HG03097 (cell line): ENCODE measurements around the gene MRPL40.

ENCODE experiments used
- ATAC-seq: cut with Tn5 transposase; IDR thresholded peaks from one replicate; pipeline ENCODE4 v1.9.1; 2021; ENCODE audit not compliant: unreplicated experiment, low FRiP score

MRPL40 gene

GRCh38 chr22:19456541-19456940, 24.2 kb downstream of the MRPL40 start:
- no peak for ATAC-seq

DNA sequence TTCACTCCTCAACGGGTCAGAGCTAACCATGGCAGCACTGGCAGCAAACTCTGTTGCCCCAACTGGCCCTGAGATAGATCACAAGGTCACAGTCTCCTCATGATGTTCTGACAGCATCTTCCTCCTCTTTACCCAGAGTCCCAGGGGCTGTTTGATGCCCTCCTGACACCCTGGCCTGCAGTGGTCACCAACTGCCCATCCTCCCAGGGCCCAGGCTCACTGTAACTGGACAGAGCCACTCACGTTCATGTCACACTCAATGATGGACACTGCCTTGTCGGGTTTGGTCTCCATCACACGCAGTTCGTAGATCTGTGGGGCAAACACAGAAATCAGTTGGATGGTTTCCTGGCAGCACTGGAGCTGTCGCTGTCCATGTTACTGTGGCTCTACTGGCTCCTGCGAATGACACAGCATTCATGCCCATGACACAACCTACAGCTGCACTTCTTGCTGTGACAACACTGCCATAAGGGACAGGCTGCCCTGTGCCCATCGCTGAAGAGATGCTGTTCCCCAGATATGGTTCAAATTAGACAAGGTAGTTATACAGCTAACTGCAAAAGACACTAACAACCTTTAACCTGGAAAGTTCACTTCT, 25.6 kb downstream of the MRPL40 start:
- ATAC-seq, result no peak

DNA sequence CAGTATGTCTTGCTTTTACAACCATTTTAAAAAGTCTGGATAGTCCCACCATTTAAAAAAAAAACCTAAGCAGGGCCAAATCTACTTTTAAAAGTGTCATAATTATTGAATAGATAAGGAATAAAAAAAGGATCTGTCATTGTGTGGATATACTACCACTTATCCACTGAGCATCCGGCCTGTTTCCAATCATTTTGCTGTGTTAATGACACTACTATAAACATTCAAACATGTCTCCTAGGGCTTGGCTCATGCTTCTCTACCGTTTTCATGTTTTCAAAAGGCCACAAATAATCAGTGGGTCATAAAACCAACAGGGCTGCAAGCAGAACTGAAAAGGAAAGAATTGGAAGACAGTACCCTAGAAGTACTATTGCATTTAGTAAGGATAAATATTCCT, 27.7 kb downstream of the MRPL40 start:
- ATAC-seq, result no peak

GRCh38 chr22:19461506-19461905, 29.2 kb downstream of the MRPL40 start:
- ATAC-seq, result no peak

DNA sequence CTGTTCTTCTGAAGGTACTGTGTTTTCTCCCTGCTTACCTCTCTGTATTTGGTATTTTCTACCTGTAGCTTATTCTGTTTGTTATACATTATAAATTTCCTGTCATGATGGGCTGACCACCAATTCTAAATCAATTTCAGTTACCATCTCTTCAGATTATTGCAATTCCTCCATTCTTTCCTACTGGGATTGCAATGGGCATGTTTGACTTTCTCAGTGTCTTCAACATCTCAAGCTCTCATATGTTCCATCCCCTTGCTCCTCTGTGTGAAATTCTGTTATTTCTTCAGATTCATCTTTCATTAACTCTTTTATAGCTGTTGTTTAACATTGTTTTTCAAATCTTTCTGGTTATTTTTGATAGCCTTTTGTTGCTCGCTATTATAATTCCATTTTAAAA, 30.7 kb downstream of the MRPL40 start:
- no peak for ATAC-seq

- ATAC-seq, result no peak
These were observed 31.4 kb downstream of the MRPL40 start for GRCh38 chr22:19463491-19464469.

- ATAC-seq, result no peak
These were observed 32.2 kb downstream of the MRPL40 start for GRCh38 chr22:19464546-19464945.

- no peak for ATAC-seq
These were observed 32.6 kb downstream of the MRPL40 start for GRCh38 chr22:19464975-19465374.

GRCh38 chr22:19466126-19466716, 33.9 kb downstream of the MRPL40 start:
- ATAC-seq, result no peak

- no peak for ATAC-seq
These were observed 34.8 kb downstream of the MRPL40 start for GRCh38 chr22:19466848-19467752.

- ATAC-seq, result no peak
These were observed 35.6 kb downstream of the MRPL40 start for GRCh38 chr22:19467912-19468311.

DNA sequence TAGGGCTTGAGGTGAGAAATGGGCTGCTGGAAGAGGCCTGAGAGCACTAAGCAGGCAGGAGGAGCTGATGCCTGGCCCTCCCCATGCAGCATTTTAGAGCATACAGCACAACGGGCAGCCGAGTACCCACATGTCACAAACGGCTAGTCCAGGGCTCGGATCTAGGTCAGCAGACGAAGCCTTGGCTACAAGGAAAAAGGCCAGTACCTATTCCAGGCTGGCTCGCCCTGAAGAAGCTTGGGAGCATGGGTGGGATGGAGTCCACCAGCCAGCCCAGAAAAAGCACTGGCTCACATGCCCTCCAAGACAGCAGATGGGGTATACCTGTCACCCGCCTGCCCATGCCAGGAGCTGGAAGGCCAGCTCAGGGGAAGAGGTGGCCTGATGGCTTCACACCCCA, 37.1 kb downstream of the MRPL40 start:
- no peak for ATAC-seq

- ATAC-seq, result no peak
These were observed 37.7 kb downstream of the MRPL40 start for GRCh38 chr22:19470010-19470409.

GRCh38 chr22:19471572-19471971, 39.2 kb downstream of the MRPL40 start:
- ATAC-seq, result no peak

DNA sequence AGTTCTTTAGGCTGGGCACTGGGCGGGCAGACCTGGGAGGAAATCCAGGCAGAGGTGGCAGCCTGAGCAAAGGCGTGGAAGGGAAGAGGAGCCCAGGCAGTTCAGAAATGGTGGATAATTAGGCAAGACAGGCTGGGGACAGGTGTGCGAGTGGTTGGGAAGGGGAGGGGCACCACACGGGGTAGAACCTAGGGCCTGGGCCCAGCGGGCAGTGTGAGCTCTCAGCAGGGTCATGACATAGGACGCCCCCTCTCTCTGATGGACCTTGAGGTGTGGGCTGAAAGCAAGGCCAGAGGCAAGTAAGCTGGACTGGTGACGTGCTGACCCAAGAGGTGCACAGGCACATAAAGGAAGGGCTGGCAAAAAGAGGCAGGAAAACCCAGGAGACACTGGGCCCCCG, 39.9 kb downstream of the MRPL40 start:
- ATAC-seq, result no peak

DNA sequence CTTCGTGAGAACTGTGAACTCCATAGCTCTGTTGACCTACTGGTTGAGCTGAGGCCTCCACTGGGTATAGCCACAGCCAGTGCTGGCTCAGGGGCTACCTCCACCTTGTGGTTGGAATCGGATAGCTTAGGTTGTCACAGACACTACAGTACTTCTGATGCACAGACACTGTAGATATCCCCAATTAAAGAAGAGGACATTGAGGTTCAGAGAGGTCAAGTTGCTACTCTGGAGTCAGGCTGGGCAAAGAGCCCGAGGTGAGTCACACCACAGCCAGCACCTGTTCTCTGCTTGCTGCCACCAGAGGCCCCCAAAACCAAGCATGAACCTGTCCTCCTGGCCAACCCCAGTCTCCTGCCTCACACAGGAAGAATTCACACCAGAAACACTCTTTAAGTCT, 41.2 kb downstream of the MRPL40 start:
- ATAC-seq, result no peak

DNA sequence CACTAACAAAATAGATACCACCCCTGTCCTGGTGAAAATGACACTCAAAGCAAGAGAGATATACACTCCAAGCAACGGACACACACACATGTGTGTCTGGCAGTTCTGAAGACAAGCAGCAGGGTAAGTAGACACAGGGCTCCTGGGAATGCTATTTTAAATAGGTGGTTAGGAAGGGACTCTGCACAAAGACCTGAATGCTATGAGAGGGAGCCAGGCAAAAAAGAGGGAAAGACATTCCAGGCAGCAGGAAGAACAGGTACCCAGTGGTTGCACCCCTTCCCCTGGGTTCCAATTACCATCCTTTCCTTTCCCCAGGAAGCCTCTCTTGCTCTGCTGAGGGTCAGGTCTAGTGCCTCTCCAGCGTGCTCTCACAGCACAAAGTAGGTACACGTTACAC, 43.7 kb downstream of the MRPL40 start:
- no peak for ATAC-seq

- ATAC-seq, result no peak
These were observed 45.1 kb downstream of the MRPL40 start for GRCh38 chr22:19477321-19478044.

DNA sequence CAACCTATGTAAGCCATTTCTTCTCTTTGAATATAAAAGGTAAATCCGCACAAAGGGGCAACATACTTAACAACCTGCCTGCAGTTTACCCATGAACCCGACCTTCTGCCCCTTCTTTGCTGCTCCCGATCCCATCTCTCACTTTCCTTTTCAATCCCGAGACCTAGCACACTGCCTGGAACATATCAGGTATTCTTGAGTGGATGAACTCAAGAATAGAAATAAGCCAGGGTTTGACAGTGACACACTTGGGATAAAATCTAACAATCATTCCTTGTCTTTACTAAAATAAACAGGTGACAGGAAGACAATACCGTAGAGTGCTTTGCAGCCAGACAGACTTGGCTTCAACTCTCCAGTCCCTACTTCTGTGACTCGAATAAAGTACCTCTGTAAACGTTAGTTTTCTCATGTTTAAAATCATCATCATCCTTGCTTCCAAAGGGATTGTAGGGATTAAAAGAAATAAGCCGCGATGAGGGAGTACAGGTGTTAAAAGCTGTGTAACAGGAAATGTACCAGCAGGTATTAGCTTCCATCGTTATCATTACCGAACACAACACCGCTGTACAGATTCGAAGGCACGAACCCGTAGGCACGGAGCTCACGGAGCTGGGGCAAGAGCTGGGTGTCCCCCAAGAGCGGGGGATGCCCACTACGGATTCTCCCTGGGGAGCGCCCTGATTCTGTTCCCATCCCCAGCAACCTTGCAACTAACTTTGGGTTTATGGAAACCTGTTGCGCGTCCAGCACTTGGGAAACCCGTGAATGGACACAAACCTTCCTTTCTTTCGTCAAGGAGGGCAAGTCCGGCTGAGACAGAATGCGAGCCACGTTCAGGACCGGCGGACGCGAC, 45.9 kb downstream of the MRPL40 start:
- no peak for ATAC-seq
